GM19397 (cell line): Measurements from ENCODE around the gene R3HDM1.
"Not testable (repeated sequence)": the region's sequence is repeated elsewhere in the genome, so short reads cannot be mapped to it uniquely, and the experiment has no call there.

Source experiments
- ATAC-seq: cut with Tn5 transposase; IDR thresholded peaks from one replicate; pipeline ENCODE4 v1.9.1; 2021; ENCODE audit warnings: mild to moderate bottlenecking, moderate library complexity; ENCODE audit not compliant: unreplicated experiment

R3HDM1 gene

GRCh38 chr2:135703300-135703699, 172.0 kb downstream of the R3HDM1 start:
- ATAC-seq = no peak

- not testable (repeated sequence) for ATAC-seq
Measured at GRCh38 chr2:135704075-135704474, 172.8 kb downstream of the R3HDM1 start.

GRCh38 chr2:135708159-135708558, 176.9 kb downstream of the R3HDM1 start:
- ATAC-seq = no peak

GRCh38 chr2:135709992-135710391, 178.7 kb downstream of the R3HDM1 start:
- ATAC-seq = no peak

- not testable (repeated sequence) for ATAC-seq
Measured at GRCh38 chr2:135715086-135715485, 183.8 kb downstream of the R3HDM1 start.

- ATAC-seq = no peak
Measured at GRCh38 chr2:135728064-135728743, 196.9 kb downstream of the R3HDM1 start.

GRCh38 chr2:135732561-135732960, 201.3 kb downstream of the R3HDM1 start:
- no peak for ATAC-seq

GRCh38 chr2:135733045-135733444, 201.8 kb downstream of the R3HDM1 start:
- ATAC-seq = no peak

- no peak for ATAC-seq
Measured at GRCh38 chr2:135736546-135736945, 205.3 kb downstream of the R3HDM1 start.

GRCh38 chr2:135740206-135740605, 208.9 kb downstream of the R3HDM1 start:
- ATAC-seq = no peak

- ATAC-seq = no peak
Measured at GRCh38 chr2:135741043-135741394, 209.7 kb downstream of the R3HDM1 start.

- peak; percentile 91 for ATAC-seq
Measured at GRCh38 chr2:135741395-135742324, 210.4 kb downstream of the R3HDM1 start, which contains the start of gene UBXN4. TSS of gene UBXN4 (plus strand) at chr2:135741855. CDS start at chr2:135741930, 75 bp downstream.

GRCh38 chr2:135742325-135742757, 211.1 kb downstream of the R3HDM1 start:
- ATAC-seq = peak; percentile 18

- ATAC-seq = no peak
Measured at GRCh38 chr2:135743860-135744259, 212.6 kb downstream of the R3HDM1 start.

GRCh38 chr2:135744760-135745314, 213.6 kb downstream of the R3HDM1 start:
- no peak for ATAC-seq

GRCh38 chr2:135745545-135745944, 214.3 kb downstream of the R3HDM1 start:
- no peak for ATAC-seq

GRCh38 chr2:135755573-135755972, 224.3 kb downstream of the R3HDM1 start:
- no peak for ATAC-seq

- ATAC-seq = no peak
Measured at GRCh38 chr2:135756692-135757091, 225.4 kb downstream of the R3HDM1 start.

GRCh38 chr2:135762022-135762421, 230.7 kb downstream of the R3HDM1 start:
- no peak for ATAC-seq

- ATAC-seq = no peak
Measured at GRCh38 chr2:135762530-135762929, 231.2 kb downstream of the R3HDM1 start.

GRCh38 chr2:135768863-135769262, 237.6 kb downstream of the R3HDM1 start:
- no peak for ATAC-seq

- no peak for ATAC-seq
Measured at GRCh38 chr2:135773319-135773718, 242.0 kb downstream of the R3HDM1 start.
